HepG2 (cell line): ENCODE measurements around the gene LYRM7. TPM values are rescaled to one million over a fixed set of nuclear protein-coding genes. Genes with fewer than 3 reads are reported as not detected.
A peak's percentile ranks its signal among the peaks of the same experiment; 100 is the strongest.

Experiments
- ATAC-seq: fragments of 200-7000 bp; cut with Tn5 transposase; 3 replicates; pipeline ENCODE4 v1.9.1; 2020; ENCODE audit warnings: mild to moderate bottlenecking, moderate library complexity
- BruUV-seq: library from RNA; stranded (reverse); fragments of 400-500 nt; replicated peaks from 2 replicates; lab custom pipeline; 2021; lab: Mats Ljungman, UMichigan
- CTCF ChIA-PET: fragments of 300-600 bp; formaldehyde crosslinking; extraction: SDS; loops from one replicate; lab custom pipeline; 2021; ENCODE audit warnings: low total read pairs, inconsistent platforms, low intra/inter-chr PET ratio; lab: Yijun Ruan, JAX
- POLR2A ChIA-PET: fragments of 350-600 bp; sonication (Branson Sonifier 250); formaldehyde crosslinking; loops from one replicate; lab custom pipeline; 2020; ENCODE audit warnings: antibody characterized with exemption, inconsistent platforms; lab: Yijun Ruan, JAX
- DNase-seq: peaks from one replicate; pipeline ENCODE4 v3.0.0-alpha.2; 2015; ENCODE audit warnings: low spot score
- FAIRE-seq: peaks from 3 replicates; lab custom pipeline; 2011; peaks lifted over from hg19 to GRCh38; lab: Jason Lieb, UNC
- H2AFZ ChIP-seq: one replicate; pipeline ENCODE4 v1.6.1; 2011; ENCODE audit warnings: low read length, inconsistent platforms
- H3K27ac ChIP-seq: fragments of 300-600 bp; 3 replicates; pipeline ENCODE4 v1.8.0; 2011; ENCODE audit warnings: mixed run types, mild to moderate bottlenecking, mixed read lengths, low read length, inconsistent platforms; ENCODE audit not compliant: insufficient read depth; ENCODE audit errors: extremely low read length
- H3K27me3 ChIP-seq, 2 experiments: fragments of 200-600 bp in 1 of 2; 2 replicates in 1 of 2; 3 replicates in 1 of 2; pipeline versions ENCODE4 v1.6.0 to v1.8.0; 2011; ENCODE audit warnings: low read length in 2 of 2, mild to moderate bottlenecking in 2 of 2, moderate library complexity in 2 of 2, inconsistent platforms in 1 of 2; ENCODE audit not compliant: insufficient read depth in 2 of 2, control insufficient read depth in 1 of 2
- H3K36me3 ChIP-seq, 2 experiments: fragments of 200-600 bp in 1 of 2; replicated peaks in 1 of 2; 2 replicates in 1 of 2; 3 replicates in 1 of 2; pipeline versions ENCODE4 v1.5.1 to v1.8.0; 2011; ENCODE audit warnings: low read length in 2 of 2, inconsistent platforms in 1 of 2; ENCODE audit not compliant: insufficient read depth in 2 of 2, control insufficient read depth in 1 of 2
- H3K4me1 ChIP-seq: 2 replicates; pipeline ENCODE4 v1.5.1; 2012; ENCODE audit warnings: low read length, inconsistent platforms; ENCODE audit not compliant: insufficient read depth
- H3K4me2 ChIP-seq: 2 replicates; pipeline ENCODE4 v1.6.0; 2011; ENCODE audit warnings: low read depth, low read length, inconsistent platforms
- H3K4me3 ChIP-seq, 3 experiments: fragments of 200-600 bp in 1 of 3; sonication (generic), shearing (Covaris generic) in 1 of 3; replicated peaks in 1 of 3; 2 replicates each; pipeline ENCODE4 v1.5.1; 2011 to 2016; ENCODE audit warnings: low read length in 3 of 3, inconsistent platforms in 2 of 3, low read depth in 2 of 3, mild to moderate bottlenecking in 2 of 3, control low read depth in 1 of 3, mixed read lengths in 1 of 3; ENCODE audit not compliant: insufficient read depth in 1 of 3
- H3K79me2 ChIP-seq: one replicate; pipeline ENCODE4 v1.6.1; 2011; ENCODE audit warnings: low read length, inconsistent platforms; ENCODE audit not compliant: insufficient read depth
- H3K9ac ChIP-seq: 2 replicates; pipeline ENCODE4 v1.6.0; 2011; ENCODE audit warnings: mild to moderate bottlenecking, low read depth, low read length, inconsistent platforms; ENCODE audit not compliant: insufficient read depth
- H3K9me3 ChIP-seq: 2 replicates; pipeline ENCODE4 v1.5.1; 2012; ENCODE audit warnings: mild to moderate bottlenecking, low read length
- H4K20me1 ChIP-seq: 2 replicates; pipeline ENCODE4 v1.6.0; 2011; ENCODE audit warnings: inconsistent platforms, mild to moderate bottlenecking, low read length, moderate library complexity; ENCODE audit not compliant: insufficient read depth
- GATA4 ChIP-seq: sonication (generic); IDR thresholded peaks from 2 replicates; pipeline ENCODE4 v1.6.1; 2016; ENCODE audit warnings: antibody characterized with exemption, low read depth, borderline replicate concordance
- HNRNPLL ChIP-seq: fragments of 200-400 bp; formaldehyde crosslinking; IDR thresholded peaks from 2 replicates; pipeline ENCODE4 v1.6.1; 2017; ENCODE audit warnings: mild to moderate bottlenecking, low read depth, low read length; ENCODE audit not compliant: poor library complexity, severe bottlenecking
- HOXD1 ChIP-seq: sonication (generic); formaldehyde crosslinking; IDR thresholded peaks from 2 replicates; pipeline ENCODE4 v1.5.0; 2020; ENCODE audit warnings: missing genetic modification reagents
- MAFF ChIP-seq: IDR thresholded peaks from 2 replicates; pipeline ENCODE4 v1.6.1; 2011; ENCODE audit warnings: low read depth, low read length, improper control_type of control experiment
- MAFK ChIP-seq, 2 experiments: IDR thresholded peaks in 1 of 2; conservative IDR thresholded peaks in 1 of 2; 2 replicates each; pipeline ENCODE4 v1.6.1; 2011; ENCODE audit warnings: improper control_type of control experiment in 2 of 2, low read length in 2 of 2
- SRSF9 ChIP-seq: fragments of 200-400 bp; formaldehyde crosslinking; IDR thresholded peaks from 2 replicates; pipeline ENCODE4 v1.6.1; 2018; ENCODE audit warnings: borderline replicate concordance, mild to moderate bottlenecking, low read depth, low read length; ENCODE audit not compliant: insufficient read depth, poor library complexity, severe bottlenecking
- YEATS4 ChIP-seq: sonication (generic); formaldehyde crosslinking; IDR thresholded peaks from 2 replicates; pipeline ENCODE4 v1.4.0; 2020; ENCODE audit warnings: missing genetic modification reagents, borderline replicate concordance
- ZNF335 ChIP-seq: sonication (generic); formaldehyde crosslinking; IDR thresholded peaks from 2 replicates; pipeline ENCODE4 v1.4.0; 2020; ENCODE audit warnings: missing genetic modification reagents
- ZNF343 ChIP-seq: sonication (generic); formaldehyde crosslinking; IDR thresholded peaks from 2 replicates; pipeline ENCODE4 v1.4.0; 2020; ENCODE audit warnings: mild to moderate bottlenecking, missing genetic modification reagents
- ZNF589 ChIP-seq: sonication (generic); formaldehyde crosslinking; conservative IDR thresholded peaks from 2 replicates; pipeline ENCODE4 v1.8.0; 2022; ENCODE audit warnings: mild to moderate bottlenecking, moderate library complexity, missing genetic modification reagents
- ZSCAN30 ChIP-seq: sonication (generic); formaldehyde crosslinking; IDR thresholded peaks from 2 replicates; pipeline ENCODE4 v1.5.0; 2020; ENCODE audit warnings: mild to moderate bottlenecking, missing genetic modification reagents
- WGBS: methylation state at CpG from one replicate; pipeline ENCODE4 v1.1.6; 2017; ENCODE audit warnings: low lambda C conversion rate; 5-methylcytosine and 5-hydroxymethylcytosine counted together
- in situ Hi-C: cut with HindIII; loops from 2 replicates; pipeline ENCODE4 v1.10.0; 2017; ENCODE audit warnings: low pct_unique_long_range_greater_than_20kb; ENCODE audit not compliant: extremely low pct_ligation_motif_present
- intact Hi-C: fragments of 100-400 bp; cut with micrococcal nuclease; formaldehyde crosslinking; loops from one replicate; pipeline ENCODE4 v1.10.0; 2022; ENCODE audit not compliant: unreplicated experiment
- polyA plus RNA-seq, 8 experiments: library from polyadenylated mRNA; depleted of rRNA in 3 of 8; stranded (reverse) in 7 of 8; unstranded in 1 of 8; fragments of >200 nt; fragmentation: Illumina TruSeq in 4 of 8; extraction: Trizol in 4 of 8; gene quantifications; 2 replicates each; pipeline versions ENCODE4 v1.2.1 to v1.2.3, GENCODE V29; 2011 to 2016; ENCODE audit warnings: low read depth in 4 of 8, missing spikeins in 1 of 8, mixed read lengths in 1 of 8; ENCODE audit not compliant: insufficient read depth in 1 of 8
- total RNA-seq, 5 experiments: library from RNA; depleted of rRNA; stranded (reverse); fragments of >200 nt; fragmentation: Illumina TruSeq; extraction: Trizol; gene quantifications; 2 replicates each; pipeline ENCODE4 v1.2.3, GENCODE V29; 2016; ENCODE audit warnings: low read depth in 1 of 5
- TF ChIP-seq, protein P1 (sequence below): sonication (generic); formaldehyde crosslinking; IDR thresholded peaks from 2 replicates; pipeline ENCODE4 v1.8.0; 2022; ENCODE audit warnings: missing genetic modification reagents, mild to moderate bottlenecking, borderline replicate concordance
- TF ChIP-seq, protein P2 (sequence below): sonication (generic); formaldehyde crosslinking; IDR thresholded peaks from 2 replicates; pipeline ENCODE4 v1.4.0; 2020; ENCODE audit warnings: missing genetic modification reagents

The LYRM7 gene
- total and polyA plus RNA-seq, 2 of the 13 experiments (the other 11 are each of a cell fraction or from before 2014, with no cell fraction given) = 3.0 to 5.5 TPM

DNA sequence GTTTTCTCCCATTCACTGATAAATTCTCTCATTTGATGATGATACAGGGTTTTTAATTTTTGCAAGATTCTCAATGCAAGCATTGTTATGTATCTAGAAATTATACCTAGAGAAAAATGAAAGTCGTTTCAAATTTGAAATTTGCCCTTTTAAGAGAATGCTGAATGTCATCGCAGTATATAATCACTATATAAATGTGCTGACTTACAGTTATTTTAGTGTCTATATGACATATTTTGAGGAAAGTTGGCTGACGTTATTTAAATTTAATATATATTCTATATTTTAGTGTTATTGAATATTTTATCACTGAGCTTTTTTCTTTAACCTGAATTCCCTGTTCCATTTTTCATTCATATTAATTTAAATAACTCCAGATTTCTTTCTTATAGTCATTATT lies 29.8 kb downstream of the LYRM7 start:
- no peak for TF ChIP-seq GATA4
- peak; percentile 58 for TF ChIP-seq MAFF
- peak; percentile 22 to 66; a peak in 3 of 4 replicates for TF ChIP-seq MAFK (conservative IDR thresholded peaks at IDR 0.05 in 1 of 2, IDR thresholded peaks at IDR 0.05 in 1 of 2; ENCODE audit: low read length in 2 of 2)
- in situ Hi-C loops = no loop called here

DNA sequence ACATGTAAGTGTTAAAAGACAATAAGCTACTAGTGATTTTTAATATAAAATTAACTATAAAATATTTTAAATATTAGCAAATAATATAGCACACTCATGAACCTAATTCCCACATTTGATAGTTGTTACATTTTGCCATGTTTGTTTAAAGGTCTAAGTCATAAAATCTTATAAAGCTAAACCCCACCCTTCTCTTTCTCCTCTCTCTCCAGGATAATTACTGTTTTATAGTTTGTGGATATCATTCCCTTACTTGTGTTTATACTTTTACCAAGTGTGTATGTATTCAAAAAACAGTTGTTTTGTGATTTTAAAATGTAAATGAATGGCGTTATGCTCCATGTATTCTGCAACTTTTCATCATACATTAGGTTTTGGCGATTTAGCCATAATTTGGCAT lies 34.2 kb downstream of the LYRM7 start:
- H3K27me3 ChIP-seq = no peaks in the 10 kb centered on the region
- intact Hi-C loops = no loop called here
- ATAC-seq = no peak
- 87% methylated on average over 2 of the region's 2 CpGs for WGBS
- no peak overlapping the region for H3K27ac ChIP-seq
- H3K9ac ChIP-seq = no peak overlapping the region
- no peaks in the 10 kb centered on the region for H3K36me3 ChIP-seq
- H2AFZ ChIP-seq = no peak overlapping the region
- H3K9me3 ChIP-seq = no peaks in the 10 kb centered on the region
- H4K20me1 ChIP-seq = no peaks in the 10 kb centered on the region
- H3K4me2 ChIP-seq = no peak overlapping the region
- POLR2A ChIA-PET = no interaction called here
- no peaks in the 10 kb centered on the region for H3K4me1 ChIP-seq
- FAIRE-seq = no peak
- CTCF ChIA-PET = no interaction called here
- in situ Hi-C loops = no loop called here
- no peak for DNase-seq
- H3K4me3 ChIP-seq = no peak overlapping the region
- H3K79me2 ChIP-seq = no peaks in the 10 kb centered on the region
- BruUV-seq = no TSS peak
- TF ChIP-seq, protein P1, sequence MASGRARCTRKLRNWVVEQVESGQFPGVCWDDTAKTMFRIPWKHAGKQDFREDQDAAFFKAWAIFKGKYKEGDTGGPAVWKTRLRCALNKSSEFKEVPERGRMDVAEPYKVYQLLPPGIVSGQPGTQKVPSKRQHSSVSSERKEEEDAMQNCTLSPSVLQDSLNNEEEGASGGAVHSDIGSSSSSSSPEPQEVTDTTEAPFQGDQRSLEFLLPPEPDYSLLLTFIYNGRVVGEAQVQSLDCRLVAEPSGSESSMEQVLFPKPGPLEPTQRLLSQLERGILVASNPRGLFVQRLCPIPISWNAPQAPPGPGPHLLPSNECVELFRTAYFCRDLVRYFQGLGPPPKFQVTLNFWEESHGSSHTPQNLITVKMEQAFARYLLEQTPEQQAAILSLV = no peak
- TF ChIP-seq SRSF9 (no peak), YEATS4 (CRISPR knock-in tag) (no peak), ZNF335 (no peak), HOXD1 (CRISPR knock-in tag) (no peak), ZSCAN30 (CRISPR knock-in tag) (no peak), HNRNPLL (no peak), ZNF343 (CRISPR knock-in tag) (no peak), ZNF589 (no peak)
- TF ChIP-seq, protein P2, sequence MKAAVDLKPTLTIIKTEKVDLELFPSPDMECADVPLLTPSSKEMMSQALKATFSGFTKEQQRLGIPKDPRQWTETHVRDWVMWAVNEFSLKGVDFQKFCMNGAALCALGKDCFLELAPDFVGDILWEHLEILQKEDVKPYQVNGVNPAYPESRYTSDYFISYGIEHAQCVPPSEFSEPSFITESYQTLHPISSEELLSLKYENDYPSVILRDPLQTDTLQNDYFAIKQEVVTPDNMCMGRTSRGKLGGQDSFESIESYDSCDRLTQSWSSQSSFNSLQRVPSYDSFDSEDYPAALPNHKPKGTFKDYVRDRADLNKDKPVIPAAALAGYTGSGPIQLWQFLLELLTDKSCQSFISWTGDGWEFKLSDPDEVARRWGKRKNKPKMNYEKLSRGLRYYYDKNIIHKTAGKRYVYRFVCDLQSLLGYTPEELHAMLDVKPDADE (CRISPR knock-in tag) = no peak

More for the DNA sequence above, 29.8 kb downstream of the LYRM7 start:
- no peaks in the 10 kb centered on the region for H3K27me3 ChIP-seq
- DNase-seq (no peak), ATAC-seq (no peak), FAIRE-seq (no peak)
- WGBS = 86% methylated on average over 3 of the region's 3 CpGs
- H3K36me3 ChIP-seq = no peaks in the 10 kb centered on the region
- CTCF ChIA-PET = no interaction called here
- POLR2A ChIA-PET = no interaction called here
- intact Hi-C loops = no loop called here
- H3K27ac ChIP-seq = no peak overlapping the region
- BruUV-seq = no TSS peak
- no peak overlapping the region for H3K4me2 ChIP-seq
- H2AFZ ChIP-seq = no peak overlapping the region
- no peaks in the 10 kb centered on the region for H3K4me1 ChIP-seq
- H3K4me3 ChIP-seq = no peak overlapping the region
- no peaks in the 10 kb centered on the region for H3K79me2 ChIP-seq
- no peak overlapping the region for H3K9ac ChIP-seq
- no peaks in the 10 kb centered on the region for H3K9me3 ChIP-seq
- H4K20me1 ChIP-seq = no peaks in the 10 kb centered on the region
